Activated naive CD4-positive, alpha-beta T cell treated with anti-CD3 and anti-CD28 coated beads, Interleukin-2, amount 50 U/mL, for 16 hours (primary cell): ENCODE measurements around the gene TMC3.
"Not testable (repeated sequence)": the region's sequence is repeated elsewhere in the genome, so short reads cannot be mapped to it uniquely, and the experiment has no call there.

Experiments used
- DNase-seq: peaks from one replicate; pipeline ENCODE4 v3.0.0-alpha.2; 2020

Gene TMC3

DNA sequence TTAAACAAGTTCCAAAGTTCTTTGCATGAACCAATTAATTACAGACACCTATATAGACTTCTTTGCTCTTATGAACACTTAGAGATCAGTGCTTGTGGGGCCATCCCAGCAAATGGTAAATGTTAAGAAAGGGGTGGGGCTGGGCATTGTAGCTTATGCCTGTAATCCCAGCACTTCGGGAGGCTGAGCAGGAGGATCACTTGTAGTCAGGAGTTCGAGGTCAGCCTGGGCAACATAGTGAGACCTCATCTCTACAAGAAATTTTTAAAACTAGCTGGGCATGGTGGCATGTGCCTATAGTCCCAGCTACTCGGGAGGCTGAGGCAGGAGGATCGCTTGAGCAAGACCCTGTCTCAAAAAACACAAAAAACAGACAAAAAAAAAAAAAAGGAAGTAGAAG, 30.6 kb downstream of the TMC3 start:
- no peak for DNase-seq

DNA sequence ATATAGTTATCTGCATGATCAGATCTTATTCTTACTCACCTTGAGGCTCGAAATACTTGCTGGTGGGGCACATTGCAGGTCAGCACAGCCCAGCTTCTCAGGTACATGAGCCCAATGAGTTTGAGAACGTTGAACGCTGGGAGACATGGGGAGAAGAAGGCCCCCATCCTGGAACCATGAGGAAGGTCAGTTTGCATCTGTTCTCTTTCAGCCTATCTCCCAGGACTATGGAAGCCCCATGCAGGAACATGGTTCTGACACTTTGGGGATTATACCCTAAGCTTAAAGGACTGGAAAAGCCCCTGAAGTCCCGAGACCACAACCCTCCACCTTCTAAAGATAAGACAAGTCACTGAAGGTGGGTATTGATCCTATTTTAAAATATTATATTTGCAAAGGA, 32.7 kb downstream of the TMC3 start:
- no peak for DNase-seq

DNA sequence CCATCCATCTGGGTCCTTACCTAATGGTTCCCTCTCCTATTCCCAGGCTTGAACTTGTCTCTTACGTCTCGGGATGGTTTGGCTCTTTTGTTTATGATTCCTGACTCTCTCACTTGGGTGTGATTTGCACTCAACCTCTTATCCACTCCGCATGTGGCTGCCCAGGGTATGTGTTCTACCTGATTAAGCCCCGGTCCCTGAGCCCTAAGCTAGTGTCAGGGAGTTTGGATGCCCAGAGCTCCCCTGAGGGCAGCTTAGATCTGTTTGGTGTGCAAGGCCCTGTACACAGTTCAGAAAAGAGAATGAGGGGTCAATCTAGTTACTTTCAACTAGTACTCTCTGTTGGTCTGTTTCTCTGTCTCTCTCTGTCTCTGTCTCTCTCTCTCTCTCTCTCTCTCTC, 34.2 kb downstream of the TMC3 start:
- DNase-seq, result no peak

GRCh38 chr15:81339321-81339720, 34.7 kb downstream of the TMC3 start:
- DNase-seq, result no peak

DNA sequence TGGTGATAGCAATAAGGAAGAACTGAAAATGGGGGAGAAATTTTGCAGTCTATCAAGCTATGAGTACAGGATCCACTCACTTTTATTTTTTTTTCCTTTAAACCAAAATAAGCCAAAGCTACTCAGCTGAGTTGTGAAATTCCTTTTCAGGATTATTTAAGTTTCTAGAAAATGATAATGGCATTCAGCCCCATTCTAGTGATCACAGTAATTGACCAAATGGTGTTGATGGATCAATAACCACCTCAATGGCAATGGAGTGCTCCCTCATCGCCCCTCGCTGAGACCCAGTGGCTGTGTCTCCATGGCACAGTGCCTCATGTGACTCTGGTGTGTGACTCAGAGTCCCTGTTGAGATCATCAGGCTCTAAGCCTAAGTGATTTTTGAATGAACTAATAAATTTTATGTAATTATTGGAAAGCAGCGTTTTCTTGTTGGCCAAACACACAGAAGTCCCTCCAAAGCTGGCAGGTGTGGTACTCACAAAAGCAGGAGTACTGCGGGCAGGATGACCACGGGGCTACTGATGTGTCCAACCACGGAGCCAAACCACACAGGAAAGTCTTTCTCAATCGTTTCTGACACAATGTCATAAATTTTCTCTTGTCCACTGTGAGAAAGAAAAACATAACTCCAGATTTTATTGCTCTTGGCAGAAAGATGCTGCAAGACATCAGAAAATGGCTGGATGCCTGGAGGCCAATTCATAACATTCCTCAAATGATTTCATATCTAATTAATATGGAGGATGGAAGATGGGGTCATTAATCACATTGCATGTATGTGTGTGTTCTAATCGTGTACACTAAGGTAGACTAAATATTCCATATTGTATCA, 35.6 kb downstream of the TMC3 start:
- DNase-seq, result no peak

DNA sequence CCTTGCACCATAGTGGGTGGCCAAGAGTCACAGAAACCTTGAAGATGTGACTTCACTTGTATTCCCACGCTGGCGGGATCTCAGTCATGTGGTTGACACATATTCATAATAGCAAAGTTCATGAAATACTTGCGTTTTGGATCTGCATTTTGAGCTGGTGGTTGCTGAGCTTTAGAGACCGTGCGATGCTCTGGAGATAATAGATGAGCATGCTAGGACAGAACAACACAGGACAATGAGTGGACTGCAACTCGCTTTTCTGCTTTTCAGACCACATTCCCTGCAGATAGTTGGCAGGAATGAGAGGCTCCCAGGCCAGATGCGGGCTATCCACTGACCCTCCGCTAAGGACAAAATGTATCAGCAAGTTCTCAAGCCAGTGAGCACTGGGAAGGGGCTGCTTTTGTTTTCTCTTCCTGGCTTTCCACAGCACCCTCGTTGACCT, 36.3 kb downstream of the TMC3 start:
- no peak for DNase-seq

DNA sequence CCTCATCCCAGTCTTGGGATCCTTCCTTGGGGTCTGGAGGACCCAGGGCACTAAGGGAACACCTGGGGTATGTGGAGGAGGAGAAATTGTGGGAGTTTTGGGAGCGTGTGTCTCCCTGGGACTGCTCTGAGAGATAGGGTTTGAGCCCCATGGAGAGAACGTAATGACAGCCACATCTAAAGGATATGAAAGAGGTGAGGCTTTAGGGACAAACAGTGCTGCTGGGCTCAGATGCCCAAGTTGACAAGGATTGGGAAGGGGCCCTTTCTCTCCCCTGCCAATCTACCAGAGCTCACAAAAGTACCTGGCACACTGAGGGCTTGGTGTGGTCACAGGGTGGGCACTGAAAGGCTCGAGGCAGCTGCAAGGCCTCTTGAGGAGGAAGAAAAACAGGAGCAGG, 36.8 kb downstream of the TMC3 start:
- no peak for DNase-seq

DNA sequence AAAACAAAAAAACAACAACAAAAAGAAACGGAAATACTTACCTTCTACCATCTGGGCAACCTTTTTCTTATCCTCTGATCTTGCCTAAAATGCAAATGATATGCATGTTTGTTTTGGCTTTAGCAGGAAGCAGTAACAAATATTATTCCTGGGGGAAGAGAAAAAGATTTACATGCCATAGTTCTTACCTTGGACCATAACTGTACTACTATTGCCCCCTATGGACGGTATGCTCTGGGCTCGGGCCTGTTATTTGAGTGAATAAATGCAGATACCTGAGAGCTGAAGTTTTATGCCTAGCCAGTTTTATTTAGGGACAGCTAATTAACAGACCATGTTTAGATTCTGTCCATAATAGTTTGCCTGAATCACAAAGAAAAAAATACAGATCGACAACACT, 37.4 kb downstream of the TMC3 start:
- peak; percentile 30 for DNase-seq

GRCh38 chr15:81335631-81336030, 38.4 kb downstream of the TMC3 start:
- DNase-seq, result no peak

GRCh38 chr15:81334768-81335435, 39.1 kb downstream of the TMC3 start:
- DNase-seq, result no peak

DNA sequence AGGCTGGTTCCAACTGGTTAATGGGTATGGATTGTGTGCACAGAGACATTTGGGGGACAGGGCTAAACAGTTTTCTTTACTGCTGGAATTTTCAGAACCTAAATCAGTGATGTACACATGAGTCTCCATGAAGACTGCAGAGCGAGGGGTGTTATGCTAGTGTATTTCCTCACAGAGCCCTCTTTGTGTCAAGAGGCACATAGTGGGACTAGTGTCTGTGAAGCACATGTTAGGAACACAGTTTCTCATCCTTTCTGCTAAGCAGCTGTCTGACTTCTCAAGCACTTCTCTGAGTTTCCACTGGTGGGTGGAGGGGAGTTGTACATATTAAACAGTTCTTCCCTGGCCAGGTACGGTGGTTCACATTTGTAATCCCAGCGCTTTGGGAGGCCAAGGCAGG, 40.6 kb downstream of the TMC3 start:
- DNase-seq, result no peak

- DNase-seq, result no peak
Measured at GRCh38 chr15:81332326-81332725, 41.7 kb downstream of the TMC3 start.

- DNase-seq, result no peak
Measured at GRCh38 chr15:81331600-81331999, 42.4 kb downstream of the TMC3 start.

GRCh38 chr15:81331141-81331540, 42.9 kb downstream of the TMC3 start:
- not testable (repeated sequence) for DNase-seq

DNA sequence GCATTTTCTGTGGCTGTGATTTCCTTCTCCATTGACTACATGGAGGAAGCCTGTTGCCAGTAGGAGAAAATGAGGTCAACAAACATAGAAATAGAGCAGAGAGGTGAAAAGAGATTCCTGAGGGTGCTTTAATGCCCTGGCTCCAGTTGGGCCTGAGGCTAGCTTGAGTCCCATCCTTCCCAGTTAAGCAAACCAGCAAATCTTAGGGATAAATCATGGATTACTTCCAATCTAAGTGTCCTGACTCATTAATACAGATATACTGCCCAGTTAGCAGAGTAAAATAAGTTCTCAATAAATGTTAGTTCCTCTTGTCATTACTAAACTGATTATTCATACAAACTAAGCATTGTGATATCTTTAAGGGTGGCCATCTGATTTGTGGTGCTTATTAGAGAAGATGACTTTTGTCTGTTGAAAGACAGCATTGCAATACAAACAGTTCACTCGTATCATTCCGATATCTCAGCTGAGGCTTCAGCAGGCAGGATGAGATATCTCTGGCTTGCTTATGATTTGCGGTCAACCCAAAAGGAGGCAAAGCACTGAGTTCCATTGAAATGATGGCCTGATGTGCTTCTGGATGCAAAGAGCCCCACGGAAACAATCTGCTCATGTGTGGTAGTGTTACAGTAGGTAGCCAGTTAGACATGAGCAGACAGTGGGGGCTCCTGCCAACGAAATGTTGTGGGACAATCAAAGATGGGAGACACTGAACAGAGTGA, 43.5 kb downstream of the TMC3 start:
- DNase-seq, result no peak

DNA sequence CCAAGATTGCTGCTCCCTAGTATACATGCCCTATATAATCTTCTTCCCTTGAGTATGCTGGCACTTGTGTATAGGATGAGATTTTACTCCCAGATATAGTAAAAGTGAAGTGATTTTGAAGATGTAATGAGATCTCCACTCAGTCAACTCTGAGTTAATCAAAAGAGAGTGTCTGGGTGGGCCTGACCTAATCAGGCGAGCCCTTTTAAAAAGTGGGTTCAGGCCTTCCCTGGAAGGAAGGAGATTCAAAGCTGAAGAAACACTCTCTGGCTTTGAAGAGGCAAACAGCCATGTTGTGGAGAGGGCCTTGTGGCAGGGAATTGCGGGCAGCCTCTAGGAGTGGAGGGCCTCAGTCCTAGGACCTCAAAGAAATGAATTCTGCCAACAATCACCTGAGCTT, 44.6 kb downstream of the TMC3 start:
- DNase-seq, result no peak

GRCh38 chr15:81327516-81327915, 46.5 kb downstream of the TMC3 start:
- no peak for DNase-seq

GRCh38 chr15:81326466-81327212, 47.4 kb downstream of the TMC3 start:
- DNase-seq, result no peak

DNA sequence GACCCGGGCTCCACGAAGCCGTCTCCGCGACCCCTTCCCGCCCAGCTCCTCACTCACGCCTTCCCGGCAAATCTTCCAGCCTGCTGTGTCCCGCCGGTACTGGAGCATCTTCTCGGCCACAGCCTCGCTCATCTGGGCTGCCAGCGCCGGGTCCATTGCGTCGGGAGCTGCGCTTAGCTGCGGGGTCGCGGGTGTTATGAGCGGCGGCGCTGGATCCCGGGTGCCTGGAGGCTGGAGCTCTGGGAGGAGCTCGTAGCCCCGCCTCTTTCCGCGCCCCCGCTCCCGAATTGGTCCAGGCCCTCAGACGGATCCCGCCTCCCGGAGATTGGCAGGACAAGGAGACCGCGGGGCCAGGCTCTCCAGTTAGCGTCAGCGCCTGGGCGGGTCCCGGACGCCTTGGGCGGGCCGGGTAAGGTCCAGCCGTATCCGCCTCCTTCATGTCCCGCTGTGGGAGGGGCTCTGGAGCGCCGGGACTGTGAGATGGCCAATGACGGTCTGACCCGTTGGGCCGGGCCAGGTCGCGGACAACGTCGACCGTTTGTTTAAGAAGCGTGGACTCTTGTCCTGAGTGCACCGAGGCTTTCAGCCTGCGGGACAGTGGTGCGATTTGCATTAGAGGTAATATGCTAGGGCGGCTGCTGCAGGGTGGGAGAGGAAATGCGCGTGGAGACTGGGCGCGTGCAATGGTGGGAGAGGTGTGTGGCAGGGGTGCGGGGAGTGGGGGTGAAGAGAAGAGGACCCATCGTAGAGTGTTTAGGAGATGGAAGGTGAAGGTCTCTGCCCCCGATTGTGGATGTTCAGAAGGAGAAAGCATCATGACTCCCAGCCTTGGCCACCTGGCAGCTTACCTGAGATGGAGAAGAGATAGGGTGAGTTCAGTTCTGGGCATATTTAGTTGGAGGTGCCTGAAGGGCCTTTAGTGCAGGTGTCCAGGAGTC, 49.8 kb downstream of the TMC3 start, which contains the start of gene STARD5:
STARD5 (minus strand) TSS at position 198 of the 938 bp plus-strand sequence; CDS start at position 156, 42 bp downstream.
- peak; percentile 98 for DNase-seq

- no peak for DNase-seq
Measured at GRCh38 chr15:81323559-81323943, 50.5 kb downstream of the TMC3 start.

GRCh38 chr15:81322676-81323253, 51.2 kb downstream of the TMC3 start:
- DNase-seq, result no peak
